Measurements from ENCODE around the gene HDGFL2. TPM values are rescaled to one million over a fixed set of nuclear protein-coding genes. Genes with fewer than 3 reads are reported as not detected.

Gene HDGFL2
- polyA plus RNA-seq, 3 donors = 7.0 to 13.2 (median 10.5) TPM

DNA sequence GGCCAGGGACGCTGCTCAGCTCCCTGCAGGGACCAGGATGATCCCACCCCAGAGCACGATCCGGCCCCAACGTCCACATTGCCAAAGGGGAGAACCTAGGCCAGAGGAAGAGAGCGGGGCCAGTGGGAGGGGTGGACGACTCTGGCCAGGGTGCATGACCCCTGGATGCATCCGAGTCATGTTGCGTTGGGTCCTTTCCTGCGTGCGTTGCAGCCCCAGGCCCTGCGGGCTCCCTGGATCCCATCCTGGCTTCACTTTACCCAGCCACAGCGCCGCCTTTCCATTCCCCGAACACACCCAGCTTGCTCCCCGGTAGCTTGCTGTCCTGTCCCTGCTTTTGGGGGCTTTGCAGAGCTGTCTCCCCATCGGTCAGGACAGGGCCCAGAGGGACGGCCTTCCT is 35.7 kb downstream of the HDGFL2 start:
- H3K9me3 Mint-ChIP-seq = no peaks in the 10 kb centered on the region
- Histone ChIP-seq H3K4me2 (replicated peaks; ENCODE audit: extremely low read depth, low read length, poor library complexity, severe bottlenecking) (no peak overlapping the region), H3K36me3 (replicated peaks in 1 of 2; ENCODE audit: control insufficient read depth in 1 of 2, insufficient read depth in 2 of 2, low read length in 2 of 2) (peaks cover 5 to 11% of the 10 kb centered on the region in 2 donors), H3K4me3 (replicated peaks in 1 of 3; ENCODE audit: low read depth in 2 of 3, low read length in 3 of 3) (no peak overlapping the region), H3K27me3 (ENCODE audit: control insufficient read depth in 2 of 2, insufficient read depth in 2 of 2, low read length in 2 of 2) (no peaks in the 10 kb centered on the region), H3K9ac (ENCODE audit: insufficient read depth, low read length, poor library complexity, severe bottlenecking) (no peak overlapping the region), H2AFZ (ENCODE audit: insufficient read depth, low read depth, low read length, poor library complexity, severe bottlenecking) (no peak overlapping the region), H4K20me1 (ENCODE audit: insufficient read depth, low read length) (no peaks in the 10 kb centered on the region), H3K27ac (ENCODE audit: low read depth in 1 of 2, low read length in 2 of 2) (no peak overlapping the region), H3K79me2 (ENCODE audit: insufficient read depth, low read length) (no peaks in the 10 kb centered on the region), H3K4me1 (ENCODE audit: control insufficient read depth in 1 of 2, insufficient read depth in 2 of 2, low read length in 2 of 2) (peaks cover 0 to 6% of the 10 kb centered on the region in 2 donors), H3K9me3 (replicated peaks in 1 of 2; ENCODE audit: control insufficient read depth in 1 of 2, insufficient read depth in 1 of 2, low read length in 2 of 2) (no peaks in the 10 kb centered on the region)
- peaks cover 16 to 27% of the 10 kb centered on the region in 2 donors for H3K36me3 Mint-ChIP-seq
- WGBS (ENCODE audit: insufficient coverage) = 93% methylated on average over 15 of the region's 17 CpGs
- no peak for DNase-seq
- TF ChIP-seq, protein P1, sequence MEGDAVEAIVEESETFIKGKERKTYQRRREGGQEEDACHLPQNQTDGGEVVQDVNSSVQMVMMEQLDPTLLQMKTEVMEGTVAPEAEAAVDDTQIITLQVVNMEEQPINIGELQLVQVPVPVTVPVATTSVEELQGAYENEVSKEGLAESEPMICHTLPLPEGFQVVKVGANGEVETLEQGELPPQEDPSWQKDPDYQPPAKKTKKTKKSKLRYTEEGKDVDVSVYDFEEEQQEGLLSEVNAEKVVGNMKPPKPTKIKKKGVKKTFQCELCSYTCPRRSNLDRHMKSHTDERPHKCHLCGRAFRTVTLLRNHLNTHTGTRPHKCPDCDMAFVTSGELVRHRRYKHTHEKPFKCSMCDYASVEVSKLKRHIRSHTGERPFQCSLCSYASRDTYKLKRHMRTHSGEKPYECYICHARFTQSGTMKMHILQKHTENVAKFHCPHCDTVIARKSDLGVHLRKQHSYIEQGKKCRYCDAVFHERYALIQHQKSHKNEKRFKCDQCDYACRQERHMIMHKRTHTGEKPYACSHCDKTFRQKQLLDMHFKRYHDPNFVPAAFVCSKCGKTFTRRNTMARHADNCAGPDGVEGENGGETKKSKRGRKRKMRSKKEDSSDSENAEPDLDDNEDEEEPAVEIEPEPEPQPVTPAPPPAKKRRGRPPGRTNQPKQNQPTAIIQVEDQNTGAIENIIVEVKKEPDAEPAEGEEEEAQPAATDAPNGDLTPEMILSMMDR (IDR thresholded peaks at IDR 0.05) = no peak
- H3K4me3 Mint-ChIP-seq = no peak overlapping the region
- H3K27me3 Mint-ChIP-seq (ENCODE audit: low read depth in 3 of 3) = peaks cover 1 to 3% (median 1%) of the 10 kb centered on the region in 3 donors
- no peak overlapping the region for H3K27ac Mint-ChIP-seq
- intact Hi-C loops (cut with micrococcal nuclease) = no loop called here
- peaks cover 7% of the 10 kb centered on the region for H3K4me1 Mint-ChIP-seq

DNA sequence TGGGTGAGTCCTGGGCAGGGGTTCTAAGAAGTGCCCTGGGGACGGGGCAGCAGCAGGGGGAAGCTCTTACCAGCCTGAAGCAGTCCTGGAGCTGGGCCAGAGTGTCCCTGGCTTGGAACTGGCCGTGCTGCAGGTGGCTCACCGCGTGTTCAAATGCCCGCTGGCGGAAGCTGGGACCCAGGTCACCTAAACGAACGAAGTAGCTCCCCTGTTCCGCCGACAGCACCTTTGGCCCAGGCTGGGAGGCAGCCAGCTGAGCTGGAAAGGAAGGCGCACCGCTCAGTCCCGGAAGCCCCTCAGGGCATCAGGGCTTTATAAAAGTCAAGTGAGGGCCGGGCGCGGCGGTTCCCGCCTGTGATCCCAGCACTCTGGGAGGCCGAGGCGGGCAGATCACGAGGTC is 36.6 kb downstream of the HDGFL2 start:
- Mint-ChIP-seq H3K36me3 (peaks cover 15 to 26% of the 10 kb centered on the region in 2 donors), H3K27ac (no peak overlapping the region), H3K9me3 (no peaks in the 10 kb centered on the region), H3K4me1 (peaks cover 7% of the 10 kb centered on the region), H3K4me3 (no peak overlapping the region), H3K27me3 (ENCODE audit: low read depth in 3 of 3) (peaks cover 1 to 3% (median 1%) of the 10 kb centered on the region in 3 donors)
- Histone ChIP-seq H3K36me3 (replicated peaks in 1 of 2; ENCODE audit: control insufficient read depth in 1 of 2, insufficient read depth in 2 of 2, low read length in 2 of 2) (peaks cover 0 to 8% of the 10 kb centered on the region in 2 donors), H3K4me3 (replicated peaks in 1 of 3; ENCODE audit: low read depth in 2 of 3, low read length in 3 of 3) (no peak overlapping the region), H3K9me3 (replicated peaks in 1 of 2; ENCODE audit: control insufficient read depth in 1 of 2, insufficient read depth in 1 of 2, low read length in 2 of 2) (no peaks in the 10 kb centered on the region), H3K27ac (ENCODE audit: low read depth in 1 of 2, low read length in 2 of 2) (no peak overlapping the region), H3K79me2 (ENCODE audit: insufficient read depth, low read length) (no peaks in the 10 kb centered on the region), H3K9ac (ENCODE audit: insufficient read depth, low read length, poor library complexity, severe bottlenecking) (no peak overlapping the region), H3K4me2 (replicated peaks; ENCODE audit: extremely low read depth, low read length, poor library complexity, severe bottlenecking) (no peak overlapping the region), H2AFZ (ENCODE audit: insufficient read depth, low read depth, low read length, poor library complexity, severe bottlenecking) (no peak overlapping the region), H3K4me1 (ENCODE audit: control insufficient read depth in 1 of 2, insufficient read depth in 2 of 2, low read length in 2 of 2) (peaks cover 0 to 6% of the 10 kb centered on the region in 2 donors), H3K27me3 (ENCODE audit: control insufficient read depth in 2 of 2, insufficient read depth in 2 of 2, low read length in 2 of 2) (no peaks in the 10 kb centered on the region), H4K20me1 (ENCODE audit: insufficient read depth, low read length) (no peaks in the 10 kb centered on the region)
- WGBS (ENCODE audit: insufficient coverage) = 95% methylated on average over 13 of the region's 21 CpGs
- TF ChIP-seq, protein P1 (IDR thresholded peaks at IDR 0.05) = no peak
- DNase-seq = no peak
- intact Hi-C loops (cut with micrococcal nuclease) = no loop called here

Measured in CD14-positive monocyte (primary cell).